ENCODE data around the gene MYO3A.

DNA sequence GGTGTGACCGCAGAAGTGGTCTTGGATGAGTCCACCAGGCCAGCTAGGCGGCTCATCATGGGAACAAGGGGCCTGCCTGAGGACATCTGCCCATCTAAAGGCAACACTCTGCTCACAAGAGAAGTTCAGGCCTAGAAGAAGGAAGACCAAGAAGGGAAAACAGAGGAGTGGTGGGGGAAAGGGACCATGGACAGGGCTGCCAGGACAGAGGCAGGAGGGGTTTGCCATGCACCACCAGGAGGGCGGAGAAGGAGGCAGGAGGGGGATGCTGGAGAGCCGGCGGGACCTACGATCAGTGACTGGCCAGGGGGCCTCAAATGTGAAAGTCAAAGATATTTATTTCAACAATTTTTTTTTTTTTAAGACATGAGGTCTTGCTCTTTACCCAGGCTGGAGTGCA is 315.7 kb downstream of the MYO3A start:
- TF ChIP-seq YY1 (IDR thresholded peaks at IDR 0.05; ENCODE audit: insufficient read depth, insufficient read length) (no peak), SUZ12 (IDR thresholded peaks at IDR 0.05; ENCODE audit: extremely low read depth, insufficient read depth, insufficient read length) (no peak)

Data from NT2/D1 (cell line).